GM19372 (cell line): ENCODE measurements around the gene ACYP1.
"Not testable (repeated sequence)": the region's sequence is repeated elsewhere in the genome, so short reads cannot be mapped to it uniquely, and the experiment has no call there.

Experiments used
- ATAC-seq: cut with Tn5 transposase; IDR thresholded peaks from one replicate; pipeline ENCODE4 v1.9.1; 2021; ENCODE audit warnings: mild to moderate bottlenecking, low read depth, moderate library complexity; ENCODE audit not compliant: unreplicated experiment

The ACYP1 gene

DNA sequence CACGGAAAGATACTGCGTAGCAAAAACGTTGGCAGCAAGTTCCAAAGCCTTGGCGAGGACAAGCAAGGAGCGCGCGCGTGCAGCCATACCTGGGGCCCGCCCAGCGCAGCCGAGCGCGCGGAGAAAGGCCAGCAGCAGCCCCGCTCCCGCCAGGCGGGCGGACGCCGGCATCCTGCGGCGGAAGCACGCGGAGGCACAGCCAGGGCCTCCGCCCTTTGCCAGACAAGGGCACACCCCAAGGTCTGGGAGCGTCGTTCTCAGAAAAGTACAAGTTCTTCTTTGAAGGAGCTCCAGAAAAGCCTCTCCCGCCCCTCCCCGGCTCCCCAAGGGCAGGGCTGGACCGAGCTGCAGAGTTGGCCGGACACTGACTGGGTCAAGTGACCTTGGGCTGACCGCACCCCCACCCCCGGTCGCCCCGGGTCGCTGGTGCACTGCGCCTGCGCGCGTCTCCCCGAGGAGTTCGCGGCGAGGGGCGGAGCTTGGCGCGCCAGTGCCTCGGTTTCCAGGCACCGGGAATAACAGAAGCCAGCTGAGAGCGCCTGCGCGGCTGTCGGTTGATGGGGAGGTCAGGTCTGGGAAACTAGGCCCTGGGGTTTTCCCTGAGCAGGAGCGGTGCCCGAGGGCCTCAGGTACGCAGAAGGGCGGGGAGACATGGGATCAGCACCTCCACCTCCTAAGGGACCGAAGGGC, 5.4 kb upstream of the ACYP1 start, which contains the start of gene ZC2HC1C:
Gene ZC2HC1C, plus strand, starts transcription at position 521 of the 690 bp plus-strand sequence. CDS start 933 bp downstream, outside the sequence.
- ATAC-seq, result peak; percentile 73

DNA sequence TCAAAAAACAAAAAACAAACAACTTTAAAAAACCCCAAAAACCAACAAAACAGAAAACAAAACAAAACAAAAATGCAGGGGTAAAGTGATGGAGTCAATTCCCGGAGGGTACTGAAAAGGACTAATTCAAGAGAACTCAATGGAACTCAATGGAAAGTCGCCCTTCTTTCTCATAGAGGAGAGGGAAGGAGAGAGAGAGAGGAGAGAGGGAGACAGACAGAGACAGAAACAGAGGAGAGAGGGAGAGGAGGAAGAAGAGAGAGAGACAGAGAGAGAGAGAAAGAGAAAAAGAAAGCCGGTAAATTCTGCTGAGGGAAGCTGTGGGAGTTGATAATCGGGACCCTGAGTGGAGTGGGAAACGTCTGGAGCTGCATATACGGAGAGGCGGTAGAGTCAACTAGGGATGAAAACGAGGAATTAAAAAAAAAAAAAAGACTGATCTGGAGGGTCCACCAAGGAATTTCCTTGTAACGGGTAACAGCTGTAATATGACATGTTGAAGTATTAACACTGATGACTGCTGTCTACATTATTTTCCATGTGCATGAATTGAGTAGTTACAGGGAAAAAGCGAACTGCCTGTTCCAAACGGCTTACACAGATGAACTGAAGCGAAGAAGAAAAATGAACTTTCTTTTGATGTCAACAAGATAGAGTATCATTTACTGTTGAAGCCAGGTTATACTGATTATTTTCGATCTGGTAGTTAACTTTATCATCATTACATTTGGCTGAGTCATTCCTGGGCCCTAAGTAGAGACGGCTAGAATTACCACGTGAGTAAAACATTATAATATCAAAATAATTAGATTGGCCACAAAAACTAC, 4.7 kb upstream of the ACYP1 start:
- ATAC-seq, result no peak

DNA sequence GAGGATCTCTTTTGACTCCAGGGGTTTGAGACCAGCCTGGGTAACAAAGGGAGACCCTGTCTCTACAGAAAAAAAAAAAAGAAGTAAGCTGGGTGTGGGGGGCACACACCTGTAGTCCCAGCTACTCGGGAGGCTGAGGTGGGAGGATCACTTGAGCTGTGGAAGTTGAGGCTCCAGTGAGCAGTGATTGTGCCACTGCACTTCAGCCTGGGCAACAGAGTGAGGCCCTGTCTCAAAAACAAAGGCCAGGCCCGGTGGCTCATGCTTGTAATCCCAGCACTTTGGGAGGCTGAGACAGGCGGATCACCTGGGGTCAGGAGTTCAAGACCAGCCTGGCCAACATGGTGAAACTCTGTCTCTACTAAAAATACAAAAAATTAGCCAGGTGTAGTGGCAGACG, 3.9 kb upstream of the ACYP1 start:
- not testable (repeated sequence) for ATAC-seq

DNA sequence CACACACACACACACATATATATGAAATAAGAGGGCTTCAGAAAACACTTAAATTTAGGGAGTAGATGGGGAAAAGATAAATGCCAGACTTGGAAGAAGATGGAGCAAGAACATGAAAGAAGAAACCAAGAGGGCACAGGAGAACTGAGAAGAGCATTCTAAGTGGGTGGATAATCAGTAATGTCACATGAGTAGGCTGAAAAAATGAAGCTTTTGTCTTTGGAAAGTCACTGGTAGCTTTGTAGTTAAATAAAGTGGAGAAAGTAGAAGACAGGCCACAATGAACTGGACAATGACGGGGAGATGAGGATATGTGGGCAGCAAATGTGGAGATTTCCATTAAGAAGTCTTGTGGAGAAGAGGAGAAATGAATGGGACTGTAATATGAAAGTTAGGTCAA, 3.4 kb upstream of the ACYP1 start:
- ATAC-seq, result no peak

DNA sequence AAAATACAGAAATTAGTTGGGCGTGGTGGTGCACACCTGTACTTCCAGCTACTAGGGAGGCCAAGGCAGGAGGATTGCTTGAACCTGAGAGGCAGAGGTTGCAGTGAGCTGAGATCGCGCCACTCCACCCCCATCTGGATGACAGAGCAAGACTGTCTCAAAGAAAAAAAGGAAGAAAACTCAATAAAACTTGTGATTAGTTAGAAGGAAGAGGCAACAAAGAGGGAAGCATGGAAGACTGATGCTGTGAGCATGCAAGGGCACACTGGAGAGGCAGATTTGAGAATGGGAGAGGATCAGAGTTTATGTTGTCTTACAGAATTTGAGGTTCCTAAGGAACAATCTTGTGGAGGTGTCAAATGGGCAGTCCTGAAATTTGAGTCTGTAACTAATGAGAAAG, 2.9 kb upstream of the ACYP1 start:
- ATAC-seq, result no peak

DNA sequence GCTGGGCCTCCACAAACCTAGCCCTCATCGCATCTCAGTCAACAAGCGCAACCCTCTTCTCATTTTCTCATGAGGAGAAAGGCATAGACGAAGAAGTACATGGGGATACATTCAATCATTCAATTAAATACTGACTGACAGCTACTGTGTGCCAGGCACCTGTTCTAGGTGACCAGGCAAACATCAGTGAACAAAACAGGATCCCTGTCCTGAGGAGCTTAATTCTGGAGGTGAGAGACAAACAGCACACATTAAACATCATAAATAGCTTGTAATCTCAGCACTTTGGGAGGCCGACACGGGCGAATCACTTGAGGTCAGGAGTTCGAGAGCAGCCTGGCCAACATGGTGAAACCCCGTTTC, 362 bp upstream of the ACYP1 start:
- peak; percentile 10 for ATAC-seq

DNA sequence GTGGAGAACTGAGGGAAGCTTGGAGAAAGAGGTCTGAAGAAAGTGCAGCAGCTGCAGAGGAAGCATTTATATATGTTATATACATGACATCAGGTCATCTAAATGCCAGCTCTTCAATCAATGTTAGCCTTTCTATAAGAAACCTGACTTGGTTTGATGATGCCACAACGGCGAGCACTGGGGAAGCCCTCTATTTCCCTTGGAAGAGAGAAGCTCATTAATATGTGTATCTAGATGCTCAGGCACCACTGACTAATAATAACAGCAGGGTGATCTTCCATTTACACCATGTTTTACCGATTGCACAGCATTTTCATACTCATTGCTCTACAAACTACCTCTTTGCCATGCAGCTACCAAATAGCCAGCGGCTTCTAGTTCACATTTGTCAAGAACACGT, 811 bp downstream of the ACYP1 start:
- ATAC-seq, result no peak

DNA sequence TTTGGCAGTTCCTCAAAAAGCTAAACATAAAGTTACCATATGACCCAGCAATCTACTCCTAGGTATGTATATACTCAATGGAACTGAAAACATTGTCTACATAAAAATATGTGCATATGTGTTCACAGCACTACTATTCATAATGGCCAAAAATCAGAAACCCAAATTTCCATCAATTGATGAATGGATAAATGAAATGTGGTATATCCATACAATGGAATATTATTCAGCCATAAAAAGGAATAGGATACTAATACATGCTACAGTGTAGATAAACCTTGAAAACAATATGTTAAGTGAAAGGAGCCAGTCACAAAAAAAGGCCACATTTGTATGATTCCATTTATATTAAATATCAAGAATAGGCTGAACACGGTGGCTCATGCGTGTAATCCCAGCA, 3.4 kb downstream of the ACYP1 start:
- no peak for ATAC-seq

DNA sequence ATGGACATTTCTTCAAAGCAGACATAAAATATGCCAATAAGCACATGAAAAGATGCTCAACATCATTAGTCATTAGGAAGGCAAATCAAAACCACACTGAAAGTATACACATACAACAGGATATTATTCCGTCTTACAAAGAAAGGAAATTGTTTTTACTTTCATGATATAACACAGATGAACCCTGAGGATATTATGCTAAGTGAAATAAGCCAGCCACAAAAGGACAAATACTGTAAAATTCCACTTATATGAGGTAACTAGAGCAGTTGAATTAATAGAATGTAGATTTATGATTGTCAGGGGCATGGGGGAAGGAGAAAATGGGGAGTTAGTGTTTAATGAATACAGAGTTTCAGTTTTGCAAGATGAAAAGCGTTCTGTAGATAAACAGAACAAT, 4.2 kb downstream of the ACYP1 start:
- no peak for ATAC-seq

DNA sequence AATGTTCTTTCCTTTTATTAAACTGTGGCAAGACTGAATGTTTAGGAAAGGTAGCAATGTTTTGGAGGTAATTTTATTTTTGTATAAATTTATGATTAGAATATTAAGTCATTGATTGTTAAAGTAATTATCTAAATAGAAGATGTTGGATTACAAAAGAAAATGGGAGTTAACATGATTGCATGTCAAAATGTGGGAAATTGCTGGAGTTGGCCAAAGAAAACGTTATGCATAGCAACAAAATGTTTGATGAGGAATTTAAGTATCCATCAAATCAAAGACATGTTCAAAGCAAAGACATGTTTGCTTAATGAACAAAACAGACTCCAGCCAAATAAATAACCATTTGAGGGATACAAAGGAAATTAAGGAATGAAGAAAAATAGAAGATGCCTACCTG, 9.4 kb downstream of the ACYP1 start:
- ATAC-seq, result no peak

DNA sequence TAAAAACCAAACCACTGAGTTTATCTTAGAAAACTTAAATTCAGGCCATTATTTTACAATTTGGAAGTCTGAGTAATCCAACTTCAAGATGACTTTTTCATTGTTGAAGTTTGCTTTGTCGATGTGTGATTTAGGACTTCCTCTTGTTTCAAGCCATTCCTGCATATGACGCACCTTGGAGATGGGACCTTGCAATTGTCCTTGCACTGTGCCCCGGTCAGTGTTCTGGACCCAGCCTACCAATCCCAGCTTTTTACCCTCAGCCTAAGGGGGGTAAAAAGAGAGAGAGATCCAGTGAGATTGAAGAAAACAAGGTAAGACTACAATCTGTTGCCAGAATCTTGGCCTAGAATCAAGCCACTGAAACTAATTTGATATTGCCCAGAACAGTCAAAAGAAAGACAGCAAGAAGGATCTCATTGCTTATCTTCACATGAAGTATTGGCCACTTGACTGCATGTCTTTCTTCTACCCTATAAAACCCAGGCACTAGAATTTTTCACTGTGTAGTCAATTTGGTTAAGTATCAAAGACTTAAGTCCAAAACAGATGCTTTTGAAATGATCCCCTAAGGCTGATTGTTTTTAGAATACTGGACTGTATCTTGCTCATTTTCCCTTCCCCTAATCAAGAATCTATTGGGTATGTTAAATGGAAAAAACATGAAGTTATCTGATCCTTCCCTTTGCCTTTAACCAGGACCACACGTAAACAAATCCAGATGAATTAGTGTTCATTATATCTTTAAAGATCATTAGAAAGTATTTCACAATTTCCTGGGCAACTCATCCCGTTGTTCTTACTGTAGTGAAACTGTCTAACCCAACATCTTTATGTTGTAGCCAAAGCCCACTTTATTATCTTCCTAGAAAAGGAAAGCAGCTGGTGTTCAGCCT, 10.2 kb downstream of the ACYP1 start:
- no peak for ATAC-seq

DNA sequence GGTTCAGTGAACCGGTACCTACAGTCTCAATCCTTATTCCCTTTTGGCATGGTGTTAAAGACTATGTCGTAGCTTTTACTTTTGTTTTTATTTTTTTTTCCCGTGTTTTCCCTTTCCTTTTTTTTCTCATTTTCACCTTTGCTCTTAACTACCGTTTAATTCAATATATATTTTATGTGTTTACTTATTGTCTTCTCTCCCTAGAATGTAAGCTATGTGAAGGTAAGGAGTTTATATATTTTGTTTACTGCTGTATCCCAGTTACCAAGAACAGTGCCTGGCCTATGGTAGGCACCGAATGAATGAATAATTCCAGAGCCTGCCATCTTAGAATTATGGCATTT, 12.3 kb downstream of the ACYP1 start:
- ATAC-seq, result no peak

DNA sequence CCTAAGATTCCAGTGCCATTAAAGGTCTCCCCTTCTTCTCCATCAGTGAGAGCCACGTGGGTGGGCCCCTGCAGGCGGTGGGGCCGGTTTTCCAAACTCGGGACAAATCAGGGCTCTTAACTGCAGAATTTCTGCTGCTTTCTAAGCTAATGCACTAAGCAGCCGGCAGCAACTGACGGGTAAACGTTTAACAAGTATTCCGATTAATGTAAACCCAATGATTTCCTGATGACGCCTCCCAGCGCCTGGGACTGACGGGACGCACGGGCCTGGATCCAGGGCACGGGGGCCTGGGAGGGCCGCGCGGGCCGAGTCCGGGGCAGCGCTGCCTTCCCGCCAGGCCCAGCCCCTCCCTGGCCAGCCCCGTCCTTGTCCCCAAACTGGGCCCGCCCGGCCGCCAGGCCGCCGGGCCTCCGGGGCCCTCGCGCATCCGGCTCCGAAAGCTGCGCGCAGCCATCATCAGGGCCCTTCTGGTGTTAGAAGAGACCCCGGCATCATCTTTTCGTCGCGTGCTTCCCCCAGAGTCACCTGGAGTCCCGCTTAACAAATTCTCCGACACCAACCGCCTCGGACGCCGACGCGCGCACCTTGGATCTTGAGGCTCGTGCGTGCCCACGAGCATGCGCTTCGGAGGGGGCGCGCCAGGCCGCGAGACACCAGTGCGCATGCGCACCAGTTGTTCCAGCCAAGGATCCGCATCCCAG, 12.8 kb downstream of the ACYP1 start, which contains the start of gene MLH3:
Gene MLH3, minus strand, starts transcription at position 616 of the 704 bp plus-strand sequence. CDS start 1,812 bp downstream, outside the sequence.
- peak; percentile 72 for ATAC-seq

DNA sequence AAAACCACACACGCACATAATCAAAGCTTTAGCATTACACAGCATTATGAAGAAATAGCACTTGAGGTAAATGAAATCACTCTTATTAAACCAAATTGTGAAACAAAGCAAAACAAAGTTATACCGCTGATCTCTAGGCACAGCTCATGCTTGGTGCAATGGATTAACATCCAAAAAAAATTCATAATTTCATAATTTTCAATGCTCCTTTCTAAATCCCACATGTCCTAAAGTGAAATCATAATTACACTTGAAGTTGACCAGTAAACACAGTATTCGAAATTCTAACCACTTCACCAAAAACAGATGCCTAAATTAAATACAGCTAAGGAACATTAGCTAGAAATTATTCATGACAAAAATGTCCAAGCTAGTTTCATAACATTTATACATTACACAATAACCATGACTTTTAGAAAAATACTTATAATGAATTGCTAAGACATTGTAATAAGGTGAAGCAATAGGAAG, 14.1 kb downstream of the ACYP1 start:
- ATAC-seq, result no peak

DNA sequence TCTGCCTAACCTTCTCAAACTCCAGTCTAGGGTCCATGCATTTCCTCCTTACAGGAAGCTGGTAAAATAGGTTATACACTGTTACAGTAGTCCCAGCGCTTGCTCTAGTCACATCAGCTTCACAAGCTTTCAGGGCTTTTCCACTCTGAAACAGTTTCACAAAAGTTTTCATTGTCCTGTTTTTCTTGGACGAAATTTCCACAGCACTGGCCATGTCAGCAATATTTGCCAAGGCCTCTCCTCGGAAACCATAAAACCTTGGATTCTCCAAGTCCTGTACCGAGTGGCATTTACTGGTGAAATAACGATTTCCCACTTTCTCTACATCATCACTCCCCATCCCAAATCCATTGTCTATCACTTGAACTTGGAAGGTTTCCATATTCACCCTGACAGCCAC, 14.7 kb downstream of the ACYP1 start:
- no peak for ATAC-seq

DNA sequence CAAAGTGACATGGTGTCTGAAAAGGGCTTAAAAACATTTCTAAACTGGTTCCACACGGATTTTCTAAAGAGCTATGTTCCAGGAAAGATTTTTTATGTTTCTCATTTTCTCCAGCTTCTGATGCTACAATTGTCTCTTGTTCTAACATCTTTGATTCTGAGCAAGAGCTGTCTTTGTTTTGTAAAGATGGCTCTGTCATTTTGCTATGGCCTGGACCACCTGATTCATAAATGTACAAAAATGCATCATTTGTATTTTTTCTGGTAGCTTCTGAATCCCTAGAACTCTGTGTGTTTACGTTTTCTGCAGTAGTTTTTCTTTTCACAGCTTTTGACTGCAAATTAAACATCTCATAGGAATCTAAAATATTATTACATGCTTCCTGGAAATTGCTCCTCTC, 15.7 kb downstream of the ACYP1 start:
- ATAC-seq, result no peak

DNA sequence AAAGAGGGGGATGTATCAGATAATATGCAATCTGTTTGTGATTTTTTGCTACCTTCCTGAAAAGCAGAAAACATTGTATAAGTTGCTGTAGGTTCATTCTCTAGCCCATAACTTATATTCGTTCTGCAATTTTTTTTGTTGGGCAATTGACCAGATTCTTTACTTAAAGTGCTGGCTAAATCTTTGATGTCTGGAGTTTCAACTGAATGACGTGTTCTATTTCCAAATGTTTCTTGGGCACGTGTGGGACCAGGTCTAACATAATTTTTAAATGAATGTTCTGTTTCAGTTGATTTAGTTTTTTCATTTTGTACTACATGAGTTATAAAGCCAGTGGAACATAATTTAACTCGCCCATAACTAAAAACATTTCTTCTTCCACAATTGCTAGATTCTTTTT, 16.3 kb downstream of the ACYP1 start:
- no peak for ATAC-seq

DNA sequence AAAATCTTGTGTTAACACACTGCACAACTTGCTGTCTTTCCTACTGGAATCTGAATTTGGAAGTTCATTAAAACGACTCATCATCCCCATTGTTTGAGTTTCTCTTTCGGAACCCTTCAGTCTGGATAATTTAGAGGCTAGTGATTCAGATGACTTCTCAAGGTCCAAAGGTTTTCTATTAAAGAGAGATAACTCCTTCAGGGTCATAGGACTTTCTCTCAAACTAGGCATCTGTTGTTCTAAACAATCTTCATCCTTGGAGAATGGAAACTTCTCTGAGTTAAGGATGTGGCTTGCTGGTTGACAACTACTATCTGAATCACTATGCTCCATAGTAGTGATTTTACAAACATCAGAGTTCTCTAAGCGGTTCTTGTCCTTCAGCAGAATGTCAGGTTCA, 16.9 kb downstream of the ACYP1 start:
- ATAC-seq, result no peak

DNA sequence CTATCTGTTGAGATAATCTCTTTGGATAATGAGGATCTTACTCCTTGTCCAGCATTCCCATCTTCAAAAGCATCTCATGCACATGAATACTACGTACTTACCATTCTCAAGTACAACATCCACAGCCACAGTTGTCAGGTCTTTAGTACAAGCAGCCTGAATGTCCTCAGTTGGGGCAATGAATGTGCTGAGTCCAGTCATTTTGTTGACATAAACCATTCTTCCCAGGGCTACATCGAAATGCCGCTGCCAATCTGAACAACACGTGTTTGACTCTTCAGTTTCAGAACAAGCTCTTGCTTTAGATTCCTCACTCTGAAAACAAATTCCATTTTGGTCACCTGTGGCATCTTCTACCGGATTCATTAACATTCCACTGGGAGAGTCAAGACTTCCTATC, 17.5 kb downstream of the ACYP1 start:
- no peak for ATAC-seq

DNA sequence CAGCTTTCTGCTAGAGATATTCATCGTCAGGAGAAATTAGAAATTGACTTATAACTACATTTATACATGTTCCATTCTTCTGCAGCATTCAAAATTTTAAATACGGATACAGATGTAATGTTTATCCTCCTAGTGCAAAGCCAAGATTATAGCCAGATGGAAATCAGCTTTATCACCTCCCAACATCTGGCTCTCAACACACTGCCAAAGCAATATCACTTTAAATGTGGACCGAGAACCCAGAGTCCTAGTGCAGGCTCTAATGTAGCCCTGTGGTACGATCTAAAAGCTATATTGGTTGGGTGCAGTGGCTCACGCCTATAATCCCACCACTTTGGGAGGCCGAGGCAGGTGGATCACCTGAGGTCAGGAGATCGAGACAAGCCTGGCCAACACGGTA, 19.1 kb downstream of the ACYP1 start:
- ATAC-seq, result no peak
